A549 (cell line): ENCODE results near the gene TMEM185A.

Experiments
- CHD2 ChIP-seq: fragments of 150-350 bp; IDR thresholded peaks from 2 replicates; pipeline ENCODE4 v1.6.1; 2014; ENCODE audit warnings: low read length; ENCODE audit not compliant: partially characterized antibody
- CTCF ChIP-seq: fragments of >200 bp; sonication (Bioruptor Twin); formaldehyde crosslinking; IDR thresholded peaks from 3 replicates; pipeline ENCODE4 v1.5.1; 2016
- KDM1A ChIP-seq: fragments of 200-600 bp; sonication (generic); IDR thresholded peaks from 2 replicates; pipeline ENCODE4 v1.6.1; 2016; ENCODE audit warnings: low read depth, mild to moderate bottlenecking
- POLR2A ChIP-seq: IDR thresholded peaks from 2 replicates; pipeline ENCODE4 v1.6.1; 2012; ENCODE audit warnings: mild to moderate bottlenecking, low read length
- RFX5 ChIP-seq: fragments of 450-650 bp; IDR thresholded peaks from 2 replicates; pipeline ENCODE4 v1.7.1; 2014; ENCODE audit warnings: antibody characterized with exemption, mild to moderate bottlenecking, moderate library complexity
- ZFP36 ChIP-seq: fragments of 450-650 bp; IDR thresholded peaks from 2 replicates; pipeline ENCODE4 v1.6.1; 2014; ENCODE audit warnings: borderline replicate concordance; ENCODE audit not compliant: partially characterized antibody

DNA sequence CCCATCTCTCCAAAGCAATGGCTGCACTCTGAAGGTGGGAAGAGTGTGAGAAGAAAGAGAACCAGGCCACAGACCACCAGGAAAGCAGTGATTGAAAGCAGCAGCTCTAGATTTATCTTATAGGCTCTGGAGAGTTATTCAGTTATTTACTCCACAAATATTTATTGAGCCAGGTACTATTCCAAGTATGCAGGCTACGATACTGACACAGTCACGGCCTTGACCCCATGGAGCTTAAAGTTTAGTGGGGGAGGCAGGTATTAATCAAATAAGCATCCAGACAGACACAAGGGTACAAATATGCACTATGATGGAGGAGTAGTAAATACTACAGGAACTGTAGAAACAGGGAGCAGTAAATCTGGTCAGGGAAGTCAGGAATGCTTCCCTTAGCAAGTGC is 2.8 kb downstream of the TMEM185A start:
- TF ChIP-seq RFX5 (no peak), CTCF (no peak), ZFP36 (no peak), POLR2A (no peak), KDM1A (no peak), CHD2 (no peak)
